ENCODE results near the gene HOXB3.

The HOXB3 gene

GRCh38 chr17:48556576-48557401 lies 33.3 kb downstream of the HOXB3 start:
- DNase-seq (ENCODE audit: low read depth) = no peak

GRCh38 chr17:48556229-48556575 lies 33.8 kb downstream of the HOXB3 start:
- no peak for DNase-seq (ENCODE audit: low read depth)

- DNase-seq (ENCODE audit: low read depth) = no peak
Observed at GRCh38 chr17:48555258-48556228, 34.5 kb downstream of the HOXB3 start.

GRCh38 chr17:48554412-48555257 lies 35.4 kb downstream of the HOXB3 start:
- DNase-seq (ENCODE audit: low read depth) = no peak

DNA sequence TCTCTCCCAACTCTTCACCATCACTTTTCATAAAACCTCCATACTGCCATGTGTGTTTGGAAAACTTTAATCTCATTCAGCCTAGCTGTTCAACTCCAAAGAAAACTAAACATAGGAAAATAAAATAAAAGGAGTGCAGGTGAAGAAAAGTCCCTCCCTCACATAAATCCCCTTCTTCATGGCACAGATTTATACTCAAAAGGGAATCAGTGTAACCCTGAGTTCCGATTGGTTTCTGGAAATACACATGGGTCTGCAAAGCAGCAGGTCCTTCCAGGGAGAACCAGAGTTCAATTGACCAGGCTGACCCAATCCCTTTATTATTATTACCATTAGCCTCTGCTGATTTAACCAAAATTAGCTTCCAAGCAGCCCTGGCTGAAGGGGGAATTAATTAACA lies 36.2 kb downstream of the HOXB3 start:
- no peak for DNase-seq (ENCODE audit: low read depth)

GRCh38 chr17:48553190-48553547 lies 36.9 kb downstream of the HOXB3 start:
- no peak for DNase-seq (ENCODE audit: low read depth)

GRCh38 chr17:48552466-48553189 lies 37.4 kb downstream of the HOXB3 start:
- no peak for DNase-seq (ENCODE audit: low read depth)

GRCh38 chr17:48551596-48552465 lies 38.2 kb downstream of the HOXB3 start:
- DNase-seq (ENCODE audit: low read depth) = no peak

- no peak for DNase-seq (ENCODE audit: low read depth)
Observed at GRCh38 chr17:48551214-48551555, 38.9 kb downstream of the HOXB3 start.

DNA sequence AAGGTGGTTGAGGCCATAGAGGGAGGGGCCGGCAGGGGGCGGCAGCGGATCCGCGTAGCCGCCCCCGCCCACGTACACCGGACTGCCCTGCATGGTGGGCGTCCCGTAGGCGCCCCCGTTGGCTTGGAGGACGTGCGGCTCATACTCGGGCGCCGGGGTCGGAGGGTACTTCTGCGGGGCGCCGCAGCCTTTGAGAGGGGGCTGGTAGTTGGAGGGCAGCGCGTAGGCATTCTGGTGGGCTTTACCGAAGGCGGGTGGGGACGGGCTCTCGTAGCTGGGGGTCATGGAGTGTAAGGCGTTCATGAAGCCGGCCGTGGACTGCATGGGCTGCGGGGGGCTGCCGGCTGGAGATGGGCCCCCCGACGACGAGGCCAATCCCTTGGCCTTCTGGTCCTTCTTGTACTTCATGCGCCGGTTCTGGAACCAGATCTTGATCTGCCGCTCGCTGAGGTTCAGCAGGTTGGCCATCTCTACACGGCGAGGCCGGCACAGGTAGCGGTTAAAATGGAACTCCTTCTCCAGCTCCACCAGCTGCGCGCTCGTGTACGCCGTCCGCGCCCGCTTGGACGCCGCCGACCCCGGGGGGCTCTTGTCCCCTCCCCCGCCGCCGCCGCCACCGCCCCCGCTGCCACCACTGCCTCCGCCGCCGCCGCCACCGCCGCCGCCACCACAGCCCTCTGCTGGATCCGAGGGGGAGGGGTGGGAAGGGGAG lies 39.4 kb downstream of the HOXB3 start:
- DNase-seq (ENCODE audit: low read depth) = no peak

GRCh38 chr17:48549914-48550501 lies 40.0 kb downstream of the HOXB3 start:
- no peak for DNase-seq (ENCODE audit: low read depth)

- no peak for DNase-seq (ENCODE audit: low read depth)
Observed at GRCh38 chr17:48549281-48549630, 40.8 kb downstream of the HOXB3 start.

- no peak for DNase-seq (ENCODE audit: low read depth)
Observed at GRCh38 chr17:48548523-48549280, 41.3 kb downstream of the HOXB3 start.

DNA sequence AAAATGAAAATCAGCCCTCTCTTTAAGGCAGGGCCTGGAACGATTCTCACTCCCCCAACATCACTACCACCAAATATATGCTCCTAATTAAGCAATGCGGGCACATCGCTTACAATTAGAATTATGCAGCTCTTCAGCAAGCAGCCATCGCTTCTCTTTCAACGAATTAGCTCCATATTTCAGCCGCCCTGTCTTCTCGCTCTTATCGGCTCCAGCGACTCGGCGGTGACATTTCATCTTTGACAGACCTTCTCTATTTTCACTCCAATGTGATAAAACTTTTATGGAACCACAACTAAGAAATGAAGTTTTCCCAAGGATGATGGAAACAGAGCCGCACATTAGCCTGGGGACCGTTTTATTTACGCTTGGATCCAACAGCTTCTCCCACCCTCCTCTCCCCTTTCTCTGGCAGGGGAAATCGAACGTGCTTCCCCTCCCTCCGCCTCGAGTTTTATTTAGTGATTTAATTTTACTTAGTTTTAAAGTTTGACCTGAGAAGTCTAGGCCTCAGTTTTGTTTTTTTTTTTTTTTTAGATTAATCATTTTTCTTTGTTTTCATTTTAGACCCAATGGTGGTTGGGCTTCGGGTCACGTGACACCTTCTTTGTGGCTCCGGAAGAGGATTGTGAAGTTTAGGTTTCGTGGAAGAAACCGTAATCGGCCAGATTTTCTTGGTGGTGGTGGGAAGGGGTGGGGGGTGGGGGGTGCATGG lies 42.1 kb downstream of the HOXB3 start:
- DNase-seq (ENCODE audit: low read depth) = peak; percentile 20

DNA sequence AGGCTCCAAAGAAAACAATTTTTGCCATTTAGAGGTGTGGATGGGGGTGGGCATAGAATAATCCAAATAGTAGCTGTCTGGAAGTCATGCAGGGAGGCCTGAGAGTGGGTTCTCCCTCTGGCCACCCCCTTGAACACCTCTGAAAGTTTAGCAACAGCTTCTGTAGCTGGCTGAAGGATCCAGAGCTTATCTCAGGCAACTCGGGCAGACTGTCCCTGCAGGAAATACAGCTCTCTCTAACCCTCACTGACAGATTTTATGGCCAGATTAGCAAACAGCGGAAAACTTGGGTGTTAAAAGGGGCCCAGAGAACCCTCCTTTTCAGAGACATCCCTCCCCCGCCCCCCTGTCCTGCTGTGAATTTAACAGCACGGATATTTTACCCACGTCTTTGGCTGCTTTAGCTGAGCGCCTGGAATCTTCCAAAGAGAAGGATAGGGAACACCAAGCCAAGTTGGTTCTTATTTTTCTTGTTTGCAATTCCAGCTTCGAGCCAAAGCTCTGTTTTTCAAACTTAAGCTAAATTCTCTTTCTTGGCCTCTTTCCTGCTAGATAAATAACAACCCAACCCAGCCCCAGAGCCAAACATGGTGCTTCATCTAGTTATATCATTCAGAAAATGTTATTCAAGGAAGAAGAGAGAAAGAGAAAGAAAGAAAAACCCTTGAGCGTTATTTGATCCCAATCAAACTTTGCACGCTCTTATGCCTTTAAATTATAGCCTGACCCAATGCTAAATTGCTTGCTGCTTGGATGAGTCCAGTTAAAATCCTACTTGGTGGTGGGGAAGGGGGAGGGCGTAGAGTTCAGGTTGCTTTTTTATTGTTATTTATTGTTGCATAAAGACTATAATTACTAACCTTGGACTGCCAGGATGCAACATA lies 42.9 kb downstream of the HOXB3 start:
- DNase-seq (ENCODE audit: low read depth) = no peak

DNA sequence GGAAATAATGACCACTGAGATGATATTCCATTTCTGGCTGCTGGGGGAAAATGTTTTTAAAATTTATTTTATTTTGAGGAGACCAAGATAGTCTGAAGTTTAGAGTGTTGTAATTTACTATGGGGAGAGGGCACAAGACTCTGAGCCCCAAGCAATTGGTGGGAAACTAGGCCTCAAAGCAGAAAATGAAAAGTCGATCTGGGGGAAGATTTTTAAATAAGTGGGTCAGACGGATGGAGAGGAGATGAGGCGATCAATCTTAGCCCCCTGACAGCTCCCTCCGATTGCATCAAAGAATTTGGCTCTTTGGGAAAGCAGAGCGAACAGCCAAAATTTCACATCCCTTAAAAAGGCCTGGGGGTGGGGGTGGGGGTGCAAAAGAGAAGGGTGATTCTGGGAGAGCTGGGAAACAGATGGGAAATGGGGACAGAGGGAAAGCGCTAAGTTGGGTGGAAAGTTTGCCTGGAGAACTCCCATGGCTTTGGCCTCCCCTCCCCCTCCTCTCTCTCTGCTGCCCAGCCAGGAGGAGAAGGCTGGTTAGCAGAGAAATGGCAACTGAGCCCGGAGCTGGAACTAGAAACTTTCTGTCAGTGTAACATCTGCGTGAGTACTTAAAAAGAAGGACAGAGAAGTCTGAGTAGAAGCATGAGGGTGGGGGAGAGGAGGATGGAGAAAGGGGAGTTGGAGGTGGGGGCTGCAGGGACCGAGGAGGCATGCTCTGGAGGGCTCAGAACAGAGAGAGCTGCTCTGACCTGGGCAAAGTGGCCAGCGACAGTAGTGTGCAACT lies 43.7 kb downstream of the HOXB3 start:
- DNase-seq (ENCODE audit: low read depth) = no peak
